PFSK-1 (cell line): Measurements from ENCODE around the gene CCR1.

Source experiments
- FOXP2 ChIP-seq: optimal IDR thresholded peaks from 2 replicates; pipeline ENCODE3; 2011; ENCODE audit warnings: borderline replicate concordance, control low read depth, inconsistent platforms; ENCODE audit not compliant: insufficient read depth; ENCODE audit errors: extremely low read length, extremely low read depth
- POLR2AphosphoS5 ChIP-seq: IDR thresholded peaks from 2 replicates; pipeline ENCODE4 v1.6.1; 2012; ENCODE audit warnings: low read depth, mild to moderate bottlenecking, control low read depth, low read length, moderate library complexity
- SIN3A ChIP-seq: IDR thresholded peaks from 2 replicates; pipeline ENCODE4 v1.6.1; 2012; ENCODE audit warnings: mild to moderate bottlenecking, low read length, moderate library complexity, borderline replicate concordance; ENCODE audit not compliant: insufficient read depth
- TAF1 ChIP-seq: IDR thresholded peaks from 2 replicates; pipeline ENCODE4 v1.6.1; 2012; ENCODE audit warnings: low read length, control low read depth, borderline replicate concordance; ENCODE audit not compliant: insufficient read depth
- TF ChIP-seq, protein P1 (sequence below), 2 experiments: IDR thresholded peaks; 2 replicates each; pipeline versions ENCODE4 v1.6.1 to v1.8.0; 2011 to 2012; ENCODE audit warnings: low read depth in 2 of 2, low read length in 2 of 2, control low read depth in 1 of 2, inconsistent platforms in 1 of 2, mild to moderate bottlenecking in 1 of 2, moderate library complexity in 1 of 2; ENCODE audit not compliant: insufficient read depth in 1 of 2

Gene CCR1

DNA sequence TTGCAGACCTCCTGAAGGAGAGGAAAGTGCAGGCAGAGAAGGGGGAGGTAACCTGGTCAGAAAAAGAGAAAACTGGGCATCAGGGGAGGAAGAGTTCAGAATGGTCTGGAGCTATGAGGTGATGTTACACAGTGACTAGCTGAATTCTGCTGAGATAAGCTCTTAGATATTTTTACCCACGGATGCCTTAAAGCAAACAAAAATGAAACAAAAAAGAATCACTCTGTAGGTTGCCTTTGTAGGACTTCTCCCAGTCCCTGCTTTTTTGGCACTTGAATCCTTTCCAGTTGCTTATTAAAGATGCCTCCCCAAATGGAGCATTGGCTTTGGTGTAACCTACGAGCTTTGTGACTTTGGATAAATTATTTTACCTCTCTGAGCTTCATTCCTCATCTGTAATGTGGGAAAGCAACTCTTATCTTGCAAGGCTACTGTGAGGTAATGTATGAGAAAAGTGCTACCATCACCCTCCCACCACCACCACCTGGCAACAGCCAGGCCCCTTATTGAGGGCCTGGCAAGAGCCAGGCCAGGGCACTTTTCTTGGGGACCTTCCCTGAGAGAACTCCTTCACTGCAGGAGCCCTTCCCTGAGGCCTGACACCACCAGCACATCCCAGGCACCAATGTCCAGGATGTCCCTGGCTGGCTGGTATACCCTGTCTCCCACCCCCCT is 2.7 kb downstream of the CCR1 start:
- TF ChIP-seq, protein P1, sequence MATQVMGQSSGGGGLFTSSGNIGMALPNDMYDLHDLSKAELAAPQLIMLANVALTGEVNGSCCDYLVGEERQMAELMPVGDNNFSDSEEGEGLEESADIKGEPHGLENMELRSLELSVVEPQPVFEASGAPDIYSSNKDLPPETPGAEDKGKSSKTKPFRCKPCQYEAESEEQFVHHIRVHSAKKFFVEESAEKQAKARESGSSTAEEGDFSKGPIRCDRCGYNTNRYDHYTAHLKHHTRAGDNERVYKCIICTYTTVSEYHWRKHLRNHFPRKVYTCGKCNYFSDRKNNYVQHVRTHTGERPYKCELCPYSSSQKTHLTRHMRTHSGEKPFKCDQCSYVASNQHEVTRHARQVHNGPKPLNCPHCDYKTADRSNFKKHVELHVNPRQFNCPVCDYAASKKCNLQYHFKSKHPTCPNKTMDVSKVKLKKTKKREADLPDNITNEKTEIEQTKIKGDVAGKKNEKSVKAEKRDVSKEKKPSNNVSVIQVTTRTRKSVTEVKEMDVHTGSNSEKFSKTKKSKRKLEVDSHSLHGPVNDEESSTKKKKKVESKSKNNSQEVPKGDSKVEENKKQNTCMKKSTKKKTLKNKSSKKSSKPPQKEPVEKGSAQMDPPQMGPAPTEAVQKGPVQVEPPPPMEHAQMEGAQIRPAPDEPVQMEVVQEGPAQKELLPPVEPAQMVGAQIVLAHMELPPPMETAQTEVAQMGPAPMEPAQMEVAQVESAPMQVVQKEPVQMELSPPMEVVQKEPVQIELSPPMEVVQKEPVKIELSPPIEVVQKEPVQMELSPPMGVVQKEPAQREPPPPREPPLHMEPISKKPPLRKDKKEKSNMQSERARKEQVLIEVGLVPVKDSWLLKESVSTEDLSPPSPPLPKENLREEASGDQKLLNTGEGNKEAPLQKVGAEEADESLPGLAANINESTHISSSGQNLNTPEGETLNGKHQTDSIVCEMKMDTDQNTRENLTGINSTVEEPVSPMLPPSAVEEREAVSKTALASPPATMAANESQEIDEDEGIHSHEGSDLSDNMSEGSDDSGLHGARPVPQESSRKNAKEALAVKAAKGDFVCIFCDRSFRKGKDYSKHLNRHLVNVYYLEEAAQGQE (IDR thresholded peaks at IDR 0.05; ENCODE audit: insufficient read depth in 1 of 2, low read depth in 2 of 2, low read length in 2 of 2), result no peak
- TF ChIP-seq SIN3A, result no peak
- no peak for TF ChIP-seq FOXP2
- TF ChIP-seq POLR2AphosphoS5, result no peak
- TF ChIP-seq TAF1, result no peak

- TF ChIP-seq POLR2AphosphoS5 (no peak), TAF1 (no peak), FOXP2 (no peak), SIN3A (no peak)
- TF ChIP-seq, protein P1 (IDR thresholded peaks at IDR 0.05; ENCODE audit: insufficient read depth in 1 of 2, low read depth in 2 of 2, low read length in 2 of 2), result no peak
These were observed 4.4 kb downstream of the CCR1 start for GRCh38 chr3:46203681-46204080.

GRCh38 chr3:46202535-46202934 is 5.6 kb downstream of the CCR1 start:
- TF ChIP-seq FOXP2 (no peak), SIN3A (no peak), POLR2AphosphoS5 (no peak), TAF1 (no peak)
- TF ChIP-seq, protein P1 (IDR thresholded peaks at IDR 0.05; ENCODE audit: insufficient read depth in 1 of 2, low read depth in 2 of 2, low read length in 2 of 2), result no peak

GRCh38 chr3:46200790-46201189 is 7.3 kb downstream of the CCR1 start:
- TF ChIP-seq POLR2AphosphoS5 (no peak), FOXP2 (no peak), TAF1 (no peak), SIN3A (no peak)
- TF ChIP-seq, protein P1 (IDR thresholded peaks at IDR 0.05; ENCODE audit: insufficient read depth in 1 of 2, low read depth in 2 of 2, low read length in 2 of 2), result no peak

DNA sequence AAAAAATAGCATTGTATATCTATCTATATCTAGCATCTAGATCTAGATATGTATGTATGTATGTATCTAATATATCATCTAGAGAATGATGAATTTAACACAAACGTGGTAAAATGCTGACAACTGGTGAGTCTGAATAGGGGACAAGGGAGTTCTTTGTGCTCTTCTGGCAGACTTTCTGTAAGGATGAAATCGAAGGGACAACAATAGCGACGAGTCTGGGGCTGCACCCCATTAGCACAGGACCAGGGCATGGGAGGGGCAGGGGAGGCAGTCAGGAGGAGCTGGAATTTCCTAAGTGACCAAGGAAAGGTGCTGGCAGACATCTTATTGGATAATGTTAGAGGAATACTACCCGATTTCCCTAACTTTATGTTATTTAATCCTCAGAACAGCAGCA is 7.9 kb downstream of the CCR1 start:
- TF ChIP-seq TAF1 (no peak), FOXP2 (no peak), POLR2AphosphoS5 (no peak), SIN3A (no peak)
- TF ChIP-seq, protein P1 (IDR thresholded peaks at IDR 0.05; ENCODE audit: insufficient read depth in 1 of 2, low read depth in 2 of 2, low read length in 2 of 2), result no peak
